WTC11 (cell line): ENCODE results near the gene ZC3H4. TPM values are rescaled to one million over a fixed set of nuclear protein-coding genes. Genes with fewer than 3 reads are reported as not detected.

Experiments used
- ATAC-seq: fragments of 200-7000 bp; cut with Tn5 transposase; 2 replicates; pipeline ENCODE4 v1.10.0; 2021; ENCODE audit warnings: mild to moderate bottlenecking, moderate library complexity
- CTCF ChIA-PET: fragments of 300-600 bp; sonication (Branson Sonifier 250); formaldehyde crosslinking; loops from one replicate; lab custom pipeline; 2021; ENCODE audit warnings: antibody characterized with exemption; lab: Charles Lee
- POLR2A ChIA-PET: fragments of 350-600 bp; sonication (Branson Sonifier 250); formaldehyde crosslinking; loops from one replicate; lab custom pipeline; 2021; ENCODE audit warnings: antibody characterized with exemption; lab: Charles Lee
- DNase-seq: peaks from one replicate; pipeline ENCODE4 v3.0.0; 2021; ENCODE audit warnings: low spot score
- H3K27ac Mint-ChIP-seq: 2 replicates; pipeline ENCODE4 v1.8.0; 2021; ENCODE audit warnings: mixed read lengths
- H3K27me3 Mint-ChIP-seq: 2 replicates; pipeline ENCODE4 v1.8.0; 2021; ENCODE audit warnings: low read depth, mild to moderate bottlenecking, moderate library complexity, mixed read lengths
- H3K36me3 Mint-ChIP-seq: 2 replicates; pipeline ENCODE4 v1.8.0; 2021; ENCODE audit warnings: mixed read lengths
- H3K4me1 Mint-ChIP-seq: 2 replicates; pipeline ENCODE4 v1.8.0; 2022; ENCODE audit warnings: mixed read lengths
- H3K4me3 Mint-ChIP-seq: 2 replicates; pipeline ENCODE4 v1.8.0; 2021; ENCODE audit warnings: mild to moderate bottlenecking, moderate library complexity, mixed read lengths
- H3K9me3 Mint-ChIP-seq: 2 replicates; pipeline ENCODE4 v1.8.0; 2021; ENCODE audit warnings: mixed read lengths
- E2F4 ChIP-seq: sonication (generic); formaldehyde crosslinking; IDR thresholded peaks from 2 replicates; pipeline ENCODE4 v1.8.1; 2022; ENCODE audit warnings: low read depth, mild to moderate bottlenecking, moderate library complexity, missing genetic modification reagents, borderline replicate concordance
- ETV6 ChIP-seq: sonication (generic); formaldehyde crosslinking; IDR thresholded peaks from 2 replicates; pipeline ENCODE4 v1.8.1; 2022; ENCODE audit warnings: mild to moderate bottlenecking, missing genetic modification reagents
- FOXJ3 ChIP-seq: sonication (generic); formaldehyde crosslinking; IDR thresholded peaks from 2 replicates; pipeline ENCODE4 v1.9.0; 2021; ENCODE audit warnings: missing genetic modification reagents, mild to moderate bottlenecking, borderline replicate concordance
- FOXP1 ChIP-seq: sonication (generic); formaldehyde crosslinking; IDR thresholded peaks from 2 replicates; pipeline ENCODE4 v1.8.0; 2022; ENCODE audit warnings: missing genetic modification reagents, mild to moderate bottlenecking, moderate library complexity, borderline replicate concordance
- FOXP4 ChIP-seq: sonication (generic); formaldehyde crosslinking; IDR thresholded peaks from 2 replicates; pipeline ENCODE4 v1.8.0; 2022; ENCODE audit warnings: mild to moderate bottlenecking, missing genetic modification reagents
- IRF1 ChIP-seq: sonication (generic); formaldehyde crosslinking; IDR thresholded peaks from 2 replicates; pipeline ENCODE4 v1.8.0; 2023; ENCODE audit warnings: missing genetic modification reagents
- IRF2 ChIP-seq: sonication (generic); formaldehyde crosslinking; IDR thresholded peaks from 2 replicates; pipeline ENCODE4 v1.8.0; 2022; ENCODE audit warnings: low read depth, missing genetic modification reagents, borderline replicate concordance
- JAZF1 ChIP-seq: fragments of 250-450 bp; sonication (Bioruptor Pico); IDR thresholded peaks from 2 replicates; pipeline ENCODE4 v1.9.0; 2021; ENCODE audit warnings: moderate library complexity, mild to moderate bottlenecking, inconsistent platforms
- MLX ChIP-seq: sonication (generic); formaldehyde crosslinking; IDR thresholded peaks from 2 replicates; pipeline ENCODE4 v1.8.1; 2023; ENCODE audit warnings: mild to moderate bottlenecking, missing genetic modification reagents, moderate library complexity
- NFYB ChIP-seq: sonication (generic); formaldehyde crosslinking; conservative IDR thresholded peaks from 2 replicates; pipeline ENCODE4 v1.8.0; 2022; ENCODE audit warnings: low read depth, missing genetic modification reagents
- SMAD4 ChIP-seq: sonication (generic); formaldehyde crosslinking; IDR thresholded peaks from 2 replicates; pipeline ENCODE4 v1.8.0; 2022; ENCODE audit warnings: mild to moderate bottlenecking, missing genetic modification reagents
- SP1 ChIP-seq: sonication (generic); formaldehyde crosslinking; conservative IDR thresholded peaks from 2 replicates; pipeline ENCODE4 v1.8.1; 2022; ENCODE audit warnings: missing genetic modification reagents
- STAT6 ChIP-seq: sonication (generic); formaldehyde crosslinking; conservative IDR thresholded peaks from 2 replicates; pipeline ENCODE4 v1.8.1; 2023; ENCODE audit warnings: mild to moderate bottlenecking, low read depth, missing genetic modification reagents, moderate library complexity
- ZNF219 ChIP-seq: sonication (generic); formaldehyde crosslinking; IDR thresholded peaks from 2 replicates; pipeline ENCODE4 v1.8.0; 2023; ENCODE audit warnings: missing genetic modification reagents, mild to moderate bottlenecking, borderline replicate concordance
- ZNF396 ChIP-seq: fragments of 250-450 bp; sonication (Bioruptor Pico); IDR thresholded peaks from 2 replicates; pipeline ENCODE4 v1.8.0; 2021; ENCODE audit warnings: mild to moderate bottlenecking, moderate library complexity, borderline replicate concordance
- ZNF671 ChIP-seq: fragments of 250-450 bp; sonication (Bioruptor Pico); IDR thresholded peaks from 2 replicates; pipeline ENCODE4 v1.8.0; 2021; ENCODE audit warnings: mild to moderate bottlenecking
- total RNA-seq: library from RNA; stranded (reverse); gene quantifications from 3 replicates; pipeline ENCODE4 v1.2.3, GENCODE V29; 2021

The ZC3H4 gene
- total RNA-seq, 1 experiment from 2014 or later: 67.2 TPM

GRCh38 chr19:47095476-47096099 is 18.0 kb downstream of the ZC3H4 start:
- TF ChIP-seq IRF2 (no peak), NFYB (CRISPR knock-in tag) (no peak), JAZF1 (CRISPR knock-in tag) (no peak), SP1 (CRISPR knock-in tag) (no peak), SMAD4 (CRISPR knock-in tag) (no peak), IRF1 (CRISPR knock-in tag) (no peak), FOXJ3 (CRISPR knock-in tag) (no peak), E2F4 (CRISPR knock-in tag) (no peak), ZNF396 (CRISPR knock-in tag) (no peak), MLX (CRISPR knock-in tag) (no peak), FOXP4 (CRISPR knock-in tag) (no peak), FOXP1 (CRISPR knock-in tag) (no peak), ZNF219 (CRISPR knock-in tag) (no peak), ZNF671 (CRISPR knock-in tag) (no peak), ETV6 (CRISPR knock-in tag) (no peak)
- Mint-ChIP-seq H3K9me3 (no peaks in the 10 kb centered on the region), H3K36me3 (peaks cover 29% of the 10 kb centered on the region), H3K4me1 (peaks cover 47% of the 10 kb centered on the region), H3K27me3 (no peaks in the 10 kb centered on the region), H3K4me3 (no peak overlapping the region), H3K27ac (peak overlapping the region; percentile 74)
- ChIA-PET CTCF (interaction anchor here (1.2 to 2.0 kb wide), 2 partner anchors 16 to 83 kb away, joined by 3 to 8 read pairs; no protein-coding TSS in a partner anchor), POLR2A (no interaction called here)
- ATAC-seq (peak; percentile 50), DNase-seq (no peak)

- ChIA-PET POLR2A (no interaction called here), CTCF (interaction anchor here (1.1 to 2.0 kb wide), 3 partner anchors 15 to 82 kb away, joined by 3 to 8 read pairs (median 6); no protein-coding TSS in a partner anchor)
- H3K36me3 Mint-ChIP-seq: peaks cover 36% of the 10 kb centered on the region
- peak overlapping the region; percentile 58 for H3K27ac Mint-ChIP-seq
- TF ChIP-seq STAT6 (CRISPR knock-in tag): no peak
- no peaks in the 10 kb centered on the region for H3K27me3 Mint-ChIP-seq
- no peaks in the 10 kb centered on the region for H3K9me3 Mint-ChIP-seq
- H3K4me1 Mint-ChIP-seq: peaks cover 44% of the 10 kb centered on the region
- no peak for DNase-seq
- ATAC-seq: no peak
- H3K4me3 Mint-ChIP-seq: no peak overlapping the region
These were observed 18.8 kb downstream of the ZC3H4 start for GRCh38 chr19:47094557-47095475.
